Measurements from ENCODE around the gene UNG.
"Not testable (repeated sequence)": the region's sequence is repeated elsewhere in the genome, so short reads cannot be mapped to it uniquely, and the experiment has no call there.

The UNG gene

GRCh38 chr12:109124878-109125648 lies 27.7 kb downstream of the UNG start:
- DNase-seq, result no peak

- DNase-seq, result no peak
Measured at GRCh38 chr12:109125791-109126190, 28.4 kb downstream of the UNG start.

GRCh38 chr12:109126784-109127183 lies 29.4 kb downstream of the UNG start:
- DNase-seq, result no peak

- no peak for DNase-seq
Measured at GRCh38 chr12:109127533-109128242, 30.3 kb downstream of the UNG start.

GRCh38 chr12:109130297-109131153 lies 33.1 kb downstream of the UNG start:
- no peak for DNase-seq

- DNase-seq, result no peak
Measured at GRCh38 chr12:109131154-109132050, 34.0 kb downstream of the UNG start.

GRCh38 chr12:109134186-109134917 lies 37.0 kb downstream of the UNG start:
- DNase-seq, result no peak

GRCh38 chr12:109137055-109137454 lies 39.7 kb downstream of the UNG start:
- no peak for DNase-seq

- no peak for DNase-seq
Measured at GRCh38 chr12:109139360-109139759, 42.0 kb downstream of the UNG start.

- no peak for DNase-seq
Measured at GRCh38 chr12:109139791-109140190, 42.4 kb downstream of the UNG start.

GRCh38 chr12:109140560-109140959 lies 43.2 kb downstream of the UNG start:
- no peak for DNase-seq

- no peak for DNase-seq
Measured at GRCh38 chr12:109144224-109144623, 46.8 kb downstream of the UNG start.

GRCh38 chr12:109147126-109147525 lies 49.7 kb downstream of the UNG start:
- DNase-seq, result not testable (repeated sequence)

GRCh38 chr12:109147954-109148353 lies 50.6 kb downstream of the UNG start:
- peak in 1 of 2 donors; percentile 30 for DNase-seq

GRCh38 chr12:109150124-109150640 lies 52.8 kb downstream of the UNG start:
- DNase-seq, result no peak

GRCh38 chr12:109151457-109151856 lies 54.1 kb downstream of the UNG start:
- no peak for DNase-seq

GRCh38 chr12:109153821-109154441 lies 56.5 kb downstream of the UNG start:
- no peak for DNase-seq

- peak; percentile 70 to 81 for DNase-seq
Measured at GRCh38 chr12:109154451-109155438, 57.3 kb downstream of the UNG start.

GRCh38 chr12:109156036-109156435 lies 58.6 kb downstream of the UNG start:
- no peak for DNase-seq

- no peak for DNase-seq
Measured at GRCh38 chr12:109156586-109156985, 59.2 kb downstream of the UNG start.

Measured in hippocampal formation (tissue), 2 donors.